Fibroblast of pulmonary artery (primary cell): ENCODE results near the gene CELF1.

Experiments
- DNase-seq: peaks from one replicate; pipeline ENCODE4 v3.0.0-alpha.2; 2010; ENCODE audit warnings: low read depth
- H3K4me3 ChIP-seq: replicated peaks from 2 replicates; pipeline ENCODE4 v1.5.1; 2011; ENCODE audit warnings: low read depth, mild to moderate bottlenecking, control low read depth, low read length, moderate library complexity
- CTCF ChIP-seq: IDR thresholded peaks from 2 replicates; pipeline ENCODE4 v1.5.1; 2011; ENCODE audit warnings: mild to moderate bottlenecking, control low read depth, low read length, inconsistent platforms; ENCODE audit errors: missing control alignments

The CELF1 gene

GRCh38 chr11:47504910-47505309, 48.0 kb downstream of the CELF1 start:
- no peak overlapping the region for H3K4me3 ChIP-seq
- no peak for TF ChIP-seq CTCF

GRCh38 chr11:47503227-47503626, 49.7 kb downstream of the CELF1 start:
- TF ChIP-seq CTCF, result no peak
- H3K4me3 ChIP-seq, result no peak overlapping the region
- DNase-seq, result no peak

More at GRCh38 chr11:47504910-47505309, 48.0 kb downstream of the CELF1 start:
- no peak for DNase-seq

- no peak overlapping the region for H3K4me3 ChIP-seq
- DNase-seq, result no peak
Measured at GRCh38 chr11:47502767-47503166, 50.2 kb downstream of the CELF1 start.

GRCh38 chr11:47501101-47501500, 51.8 kb downstream of the CELF1 start:
- H3K4me3 ChIP-seq, result no peak overlapping the region
- DNase-seq, result no peak
- TF ChIP-seq CTCF, result no peak

More at GRCh38 chr11:47502767-47503166, 50.2 kb downstream of the CELF1 start:
- no peak for TF ChIP-seq CTCF

GRCh38 chr11:47500121-47500520, 52.8 kb downstream of the CELF1 start:
- TF ChIP-seq CTCF, result no peak
- H3K4me3 ChIP-seq, result no peak overlapping the region
- no peak for DNase-seq

GRCh38 chr11:47499614-47500013, 53.3 kb downstream of the CELF1 start:
- no peak for TF ChIP-seq CTCF
- DNase-seq, result no peak
- H3K4me3 ChIP-seq, result no peak overlapping the region

- no peak for TF ChIP-seq CTCF
- no peak for DNase-seq
- no peak overlapping the region for H3K4me3 ChIP-seq
Measured at GRCh38 chr11:47499161-47499560, 53.8 kb downstream of the CELF1 start.
